HEK293 (cell line): ENCODE results near the gene OTOF.

ENCODE experiments used
- BCL11A ChIP-seq: fragments of 450-650 bp; formaldehyde crosslinking; IDR thresholded peaks from 2 replicates; pipeline ENCODE4 v1.5.1; 2016; ENCODE audit warnings: low read depth, missing biosample characterization, missing genetic modification characterization
- CTCF ChIP-seq: fragments of 450-650 bp; formaldehyde crosslinking; IDR thresholded peaks from 2 replicates; pipeline ENCODE4 v1.5.1; 2016; ENCODE audit warnings: missing biosample characterization, missing genetic modification characterization
- ELK4 ChIP-seq: IDR thresholded peaks from 2 replicates; pipeline ENCODE4 v1.6.1; 2011; ENCODE audit warnings: mild to moderate bottlenecking, low read depth, low read length, borderline replicate concordance
- ZBTB49 ChIP-seq: fragments of 450-650 bp; formaldehyde crosslinking; IDR thresholded peaks from 2 replicates; pipeline ENCODE4 v1.5.1; 2016; ENCODE audit warnings: missing biosample characterization, missing genetic modification characterization, low read depth
- ZBTB8A ChIP-seq: fragments of 450-650 bp; formaldehyde crosslinking; IDR thresholded peaks from 2 replicates; pipeline ENCODE4 v1.5.1; 2016; ENCODE audit warnings: missing biosample characterization, missing genetic modification characterization
- ZNF148 ChIP-seq: fragments of 450-650 bp; formaldehyde crosslinking; IDR thresholded peaks from 2 replicates; pipeline ENCODE4 v1.5.0; 2017; ENCODE audit warnings: missing biosample characterization, missing genetic modification characterization, borderline replicate concordance
- ZNF423 ChIP-seq: fragments of 450-650 bp; formaldehyde crosslinking; IDR thresholded peaks from 2 replicates; pipeline ENCODE4 v1.5.1; 2016; ENCODE audit warnings: missing biosample characterization, missing genetic modification characterization
- ZNF501 ChIP-seq: fragments of 450-650 bp; formaldehyde crosslinking; IDR thresholded peaks from 2 replicates; pipeline ENCODE4 v1.5.1; 2016; ENCODE audit warnings: missing biosample characterization, missing genetic modification characterization
- ZNF548 ChIP-seq: fragments of 450-650 bp; formaldehyde crosslinking; IDR thresholded peaks from 2 replicates; pipeline ENCODE4 v1.5.1; 2016; ENCODE audit warnings: missing biosample characterization, missing genetic modification characterization
- ZNF596 ChIP-seq: fragments of 450-650 bp; IDR thresholded peaks from 2 replicates; pipeline ENCODE4 v1.5.0; 2018; ENCODE audit warnings: missing biosample characterization, mild to moderate bottlenecking, missing genetic modification characterization, moderate library complexity
- ZNF658 ChIP-seq: fragments of 450-650 bp; formaldehyde crosslinking; IDR thresholded peaks from 2 replicates; pipeline ENCODE4; 2016; ENCODE audit warnings: missing biosample characterization, missing genetic modification characterization
- ZSCAN30 ChIP-seq: fragments of 450-650 bp; IDR thresholded peaks from 2 replicates; pipeline ENCODE4 v1.5.1; 2018; ENCODE audit warnings: missing biosample characterization, mild to moderate bottlenecking, missing genetic modification characterization, moderate library complexity

GRCh38 chr2:26450031-26450635 lies 27.8 kb downstream of the OTOF start:
- TF ChIP-seq CTCF (tag by site-specific recombination), result no peak
- TF ChIP-seq ZNF596 (tag by site-specific recombination), result no peak
- no peak for TF ChIP-seq ELK4
- TF ChIP-seq ZNF148 (tag by site-specific recombination), result no peak
- TF ChIP-seq ZBTB8A (tag by site-specific recombination), result no peak
- TF ChIP-seq ZBTB49, result no peak
- TF ChIP-seq ZNF501 (tag by site-specific recombination), result no peak
- TF ChIP-seq ZNF423 (tag by site-specific recombination), result no peak
- no peak for TF ChIP-seq ZNF658 (tag by site-specific recombination)
- TF ChIP-seq ZSCAN30 (tag by site-specific recombination), result no peak
- no peak for TF ChIP-seq ZNF548 (tag by site-specific recombination)
- TF ChIP-seq BCL11A (tag by site-specific recombination), result no peak
